Measurements from ENCODE around the gene CNOT1.
A peak's percentile ranks its signal among the peaks of the same experiment; 100 is the strongest.

CNOT1 gene

GRCh38 chr16:58511933-58512815, 117.5 kb downstream of the CNOT1 start:
- peaks cover 0 to 20% of the 10 kb centered on the region in 2 experiments; a peak in 2 of 3 replicates for H3K36me3 ChIP-seq (ENCODE audit: control insufficient read depth in 2 of 2, insufficient read depth in 1 of 2, low read length in 2 of 2)
- no peak overlapping the region for H3K27ac ChIP-seq (ENCODE audit: extremely low read depth, low read depth, low read length)
- H3K9me3 ChIP-seq (ENCODE audit: control insufficient read depth, insufficient read depth, low read depth, low read length), result no peaks in the 10 kb centered on the region
- POLR2A ChIA-PET, result interaction anchor here (0.6 to 1.0 kb wide), 2 partner anchors 110 to 149 kb away, joined by 3 to 5 read pairs; no protein-coding TSS in a partner anchor
- CTCF ChIA-PET, result interaction anchor here (0.6 to 2.5 kb wide), 18 partner anchors 10 to 261 kb away, joined by 3 to 12 read pairs (median 4); partner anchors contain the start of gene NDRG4
- peak; percentile 87 for TF ChIP-seq SCRT2 (tag by site-specific recombination; IDR thresholded peaks at IDR 0.05)
- TF ChIP-seq SP7 (tag by site-specific recombination; IDR thresholded peaks at IDR 0.05), result 0 out of 2 replicates have a peak, but pooled peaks have one; percentile 16
- peak; percentile 75; the same call in 1 of the 2 replicates for TF ChIP-seq SCRT1 (tag by site-specific recombination; IDR thresholded peaks at IDR 0.05; ENCODE audit: borderline replicate concordance)
- 0 out of 2 replicates have a peak, but pooled peaks have one; percentile 23 for TF ChIP-seq ZFP69B (tag by site-specific recombination; IDR thresholded peaks at IDR 0.05)
- peak; percentile 39; the same call in 1 of the 2 replicates for TF ChIP-seq ZBTB8A (tag by site-specific recombination; IDR thresholded peaks at IDR 0.05)
- peak; percentile 82 for TF ChIP-seq CTCF (tag by site-specific recombination; IDR thresholded peaks at IDR 0.05)
- TF ChIP-seq, protein P1, sequence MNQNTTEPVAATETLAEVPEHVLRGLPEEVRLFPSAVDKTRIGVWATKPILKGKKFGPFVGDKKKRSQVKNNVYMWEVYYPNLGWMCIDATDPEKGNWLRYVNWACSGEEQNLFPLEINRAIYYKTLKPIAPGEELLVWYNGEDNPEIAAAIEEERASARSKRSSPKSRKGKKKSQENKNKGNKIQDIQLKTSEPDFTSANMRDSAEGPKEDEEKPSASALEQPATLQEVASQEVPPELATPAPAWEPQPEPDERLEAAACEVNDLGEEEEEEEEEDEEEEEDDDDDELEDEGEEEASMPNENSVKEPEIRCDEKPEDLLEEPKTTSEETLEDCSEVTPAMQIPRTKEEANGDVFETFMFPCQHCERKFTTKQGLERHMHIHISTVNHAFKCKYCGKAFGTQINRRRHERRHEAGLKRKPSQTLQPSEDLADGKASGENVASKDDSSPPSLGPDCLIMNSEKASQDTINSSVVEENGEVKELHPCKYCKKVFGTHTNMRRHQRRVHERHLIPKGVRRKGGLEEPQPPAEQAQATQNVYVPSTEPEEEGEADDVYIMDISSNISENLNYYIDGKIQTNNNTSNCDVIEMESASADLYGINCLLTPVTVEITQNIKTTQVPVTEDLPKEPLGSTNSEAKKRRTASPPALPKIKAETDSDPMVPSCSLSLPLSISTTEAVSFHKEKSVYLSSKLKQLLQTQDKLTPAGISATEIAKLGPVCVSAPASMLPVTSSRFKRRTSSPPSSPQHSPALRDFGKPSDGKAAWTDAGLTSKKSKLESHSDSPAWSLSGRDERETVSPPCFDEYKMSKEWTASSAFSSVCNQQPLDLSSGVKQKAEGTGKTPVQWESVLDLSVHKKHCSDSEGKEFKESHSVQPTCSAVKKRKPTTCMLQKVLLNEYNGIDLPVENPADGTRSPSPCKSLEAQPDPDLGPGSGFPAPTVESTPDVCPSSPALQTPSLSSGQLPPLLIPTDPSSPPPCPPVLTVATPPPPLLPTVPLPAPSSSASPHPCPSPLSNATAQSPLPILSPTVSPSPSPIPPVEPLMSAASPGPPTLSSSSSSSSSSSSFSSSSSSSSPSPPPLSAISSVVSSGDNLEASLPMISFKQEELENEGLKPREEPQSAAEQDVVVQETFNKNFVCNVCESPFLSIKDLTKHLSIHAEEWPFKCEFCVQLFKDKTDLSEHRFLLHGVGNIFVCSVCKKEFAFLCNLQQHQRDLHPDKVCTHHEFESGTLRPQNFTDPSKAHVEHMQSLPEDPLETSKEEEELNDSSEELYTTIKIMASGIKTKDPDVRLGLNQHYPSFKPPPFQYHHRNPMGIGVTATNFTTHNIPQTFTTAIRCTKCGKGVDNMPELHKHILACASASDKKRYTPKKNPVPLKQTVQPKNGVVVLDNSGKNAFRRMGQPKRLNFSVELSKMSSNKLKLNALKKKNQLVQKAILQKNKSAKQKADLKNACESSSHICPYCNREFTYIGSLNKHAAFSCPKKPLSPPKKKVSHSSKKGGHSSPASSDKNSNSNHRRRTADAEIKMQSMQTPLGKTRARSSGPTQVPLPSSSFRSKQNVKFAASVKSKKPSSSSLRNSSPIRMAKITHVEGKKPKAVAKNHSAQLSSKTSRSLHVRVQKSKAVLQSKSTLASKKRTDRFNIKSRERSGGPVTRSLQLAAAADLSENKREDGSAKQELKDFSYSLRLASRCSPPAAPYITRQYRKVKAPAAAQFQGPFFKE (tag by site-specific recombination; IDR thresholded peaks at IDR 0.05; ENCODE audit: borderline replicate concordance), result no peak
- TF ChIP-seq ZSCAN16 (tag by site-specific recombination; IDR thresholded peaks at IDR 0.05), result no peak
- TF ChIP-seq ZFP3 (tag by site-specific recombination; IDR thresholded peaks at IDR 0.05; ENCODE audit: low read depth), result no peak
- peak; percentile 29 for TF ChIP-seq ZNF654 (tag by site-specific recombination; IDR thresholded peaks at IDR 0.05; ENCODE audit: low read depth)
- TF ChIP-seq, protein P2, sequence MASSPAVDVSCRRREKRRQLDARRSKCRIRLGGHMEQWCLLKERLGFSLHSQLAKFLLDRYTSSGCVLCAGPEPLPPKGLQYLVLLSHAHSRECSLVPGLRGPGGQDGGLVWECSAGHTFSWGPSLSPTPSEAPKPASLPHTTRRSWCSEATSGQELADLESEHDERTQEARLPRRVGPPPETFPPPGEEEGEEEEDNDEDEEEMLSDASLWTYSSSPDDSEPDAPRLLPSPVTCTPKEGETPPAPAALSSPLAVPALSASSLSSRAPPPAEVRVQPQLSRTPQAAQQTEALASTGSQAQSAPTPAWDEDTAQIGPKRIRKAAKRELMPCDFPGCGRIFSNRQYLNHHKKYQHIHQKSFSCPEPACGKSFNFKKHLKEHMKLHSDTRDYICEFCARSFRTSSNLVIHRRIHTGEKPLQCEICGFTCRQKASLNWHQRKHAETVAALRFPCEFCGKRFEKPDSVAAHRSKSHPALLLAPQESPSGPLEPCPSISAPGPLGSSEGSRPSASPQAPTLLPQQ (tag by site-specific recombination; IDR thresholded peaks at IDR 0.05), result peak; percentile 77
- no peak for TF ChIP-seq ZNF138 (tag by site-specific recombination; IDR thresholded peaks at IDR 0.05; ENCODE audit: borderline replicate concordance)
- TF ChIP-seq ZIC2 (tag by site-specific recombination; IDR thresholded peaks at IDR 0.05), result 0 out of 2 replicates have a peak, but pooled peaks have one; percentile 9
- peak; percentile 78; the same call in 1 of the 2 replicates for TF ChIP-seq ZNF2 (tag by site-specific recombination; IDR thresholded peaks at IDR 0.05)
- TF ChIP-seq ZNF513 (tag by site-specific recombination; IDR thresholded peaks at IDR 0.05), result no peak
- peak; percentile 19; the same call in 1 of the 2 replicates for TF ChIP-seq ZNF335 (tag by site-specific recombination; conservative IDR thresholded peaks at IDR 0.05)
- TF ChIP-seq ZEB2 (tag by site-specific recombination; IDR thresholded peaks at IDR 0.05), result peak; percentile 37; the same call in 1 of the 2 replicates
- no peak overlapping the region for H3K4me3 ChIP-seq (ENCODE audit: low read depth, low read length)
- peaks cover 4% of the 10 kb centered on the region; the same call in 1 of the 2 replicates for H3K4me1 ChIP-seq (ENCODE audit: control insufficient read depth, insufficient read depth, low read length)
